ENCODE data around the gene SERPINA6.
"Not testable (repeated sequence)": the region's sequence is repeated elsewhere in the genome, so short reads cannot be mapped to it uniquely, and the experiment has no call there.

The SERPINA6 gene

GRCh38 chr14:94292526-94292871 is 30.6 kb downstream of the SERPINA6 start:
- no peak for DNase-seq (ENCODE audit: low read depth)

GRCh38 chr14:94291906-94292525 is 31.1 kb downstream of the SERPINA6 start:
- DNase-seq (ENCODE audit: low read depth): no peak

GRCh38 chr14:94291159-94291905 is 31.8 kb downstream of the SERPINA6 start:
- no peak for DNase-seq (ENCODE audit: low read depth)

GRCh38 chr14:94290197-94290596 is 32.9 kb downstream of the SERPINA6 start:
- DNase-seq (ENCODE audit: low read depth): no peak

- DNase-seq (ENCODE audit: low read depth): no peak
These were observed 34.3 kb downstream of the SERPINA6 start for GRCh38 chr14:94288610-94289465.

GRCh38 chr14:94285158-94285557 is 38.0 kb downstream of the SERPINA6 start:
- DNase-seq (ENCODE audit: low read depth): no peak

- DNase-seq (ENCODE audit: low read depth): no peak
These were observed 38.9 kb downstream of the SERPINA6 start for GRCh38 chr14:94284221-94284620.

- DNase-seq (ENCODE audit: low read depth): no peak
These were observed 40.0 kb downstream of the SERPINA6 start for GRCh38 chr14:94282991-94283723.

- DNase-seq (ENCODE audit: low read depth): no peak
These were observed 44.4 kb downstream of the SERPINA6 start for GRCh38 chr14:94278731-94279130.

GRCh38 chr14:94276898-94277561 is 46.1 kb downstream of the SERPINA6 start:
- not testable (repeated sequence) for DNase-seq (ENCODE audit: low read depth)

GRCh38 chr14:94269156-94269555 is 54.0 kb downstream of the SERPINA6 start:
- no peak for DNase-seq (ENCODE audit: low read depth)

- DNase-seq (ENCODE audit: low read depth): not testable (repeated sequence)
These were observed 54.6 kb downstream of the SERPINA6 start for GRCh38 chr14:94268582-94268981.

GRCh38 chr14:94267352-94267751 is 55.8 kb downstream of the SERPINA6 start:
- DNase-seq (ENCODE audit: low read depth): no peak

- not testable (repeated sequence) for DNase-seq (ENCODE audit: low read depth)
These were observed 58.9 kb downstream of the SERPINA6 start for GRCh38 chr14:94264195-94264594.

Measured in iris pigment epithelial cell (primary cell).